Measurements from ENCODE around the gene INPP5F.

GRCh38 chr10:119762805-119763798 is 37.3 kb downstream of the INPP5F start:
- TF ChIP-seq, protein P1, sequence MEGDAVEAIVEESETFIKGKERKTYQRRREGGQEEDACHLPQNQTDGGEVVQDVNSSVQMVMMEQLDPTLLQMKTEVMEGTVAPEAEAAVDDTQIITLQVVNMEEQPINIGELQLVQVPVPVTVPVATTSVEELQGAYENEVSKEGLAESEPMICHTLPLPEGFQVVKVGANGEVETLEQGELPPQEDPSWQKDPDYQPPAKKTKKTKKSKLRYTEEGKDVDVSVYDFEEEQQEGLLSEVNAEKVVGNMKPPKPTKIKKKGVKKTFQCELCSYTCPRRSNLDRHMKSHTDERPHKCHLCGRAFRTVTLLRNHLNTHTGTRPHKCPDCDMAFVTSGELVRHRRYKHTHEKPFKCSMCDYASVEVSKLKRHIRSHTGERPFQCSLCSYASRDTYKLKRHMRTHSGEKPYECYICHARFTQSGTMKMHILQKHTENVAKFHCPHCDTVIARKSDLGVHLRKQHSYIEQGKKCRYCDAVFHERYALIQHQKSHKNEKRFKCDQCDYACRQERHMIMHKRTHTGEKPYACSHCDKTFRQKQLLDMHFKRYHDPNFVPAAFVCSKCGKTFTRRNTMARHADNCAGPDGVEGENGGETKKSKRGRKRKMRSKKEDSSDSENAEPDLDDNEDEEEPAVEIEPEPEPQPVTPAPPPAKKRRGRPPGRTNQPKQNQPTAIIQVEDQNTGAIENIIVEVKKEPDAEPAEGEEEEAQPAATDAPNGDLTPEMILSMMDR (IDR thresholded peaks at IDR 0.05), result no peak
- TF ChIP-seq RAD21 (IDR thresholded peaks at IDR 0.05; ENCODE audit: low read length) (no peak), CHD2 (IDR thresholded peaks at IDR 0.05; ENCODE audit: low read length, partially characterized antibody) (no peak), POLR2AphosphoS5 (IDR thresholded peaks at IDR 0.05; ENCODE audit: low read depth, low read length) (no peak), TAF1 (IDR thresholded peaks at IDR 0.05; ENCODE audit: borderline replicate concordance, low read depth, low read length) (no peak), MXI1 (IDR thresholded peaks at IDR 0.05; ENCODE audit: low read depth, low read length) (no peak), PBX3 (IDR thresholded peaks at IDR 0.05) (no peak), REST (IDR thresholded peaks at IDR 0.05; ENCODE audit: low read depth, low read length) (no peak), MAX (IDR thresholded peaks at IDR 0.05; ENCODE audit: low read depth) (no peak)

Data from SK-N-SH (cell line).